ENCODE results near the gene LRRC46.

Gene LRRC46

DNA sequence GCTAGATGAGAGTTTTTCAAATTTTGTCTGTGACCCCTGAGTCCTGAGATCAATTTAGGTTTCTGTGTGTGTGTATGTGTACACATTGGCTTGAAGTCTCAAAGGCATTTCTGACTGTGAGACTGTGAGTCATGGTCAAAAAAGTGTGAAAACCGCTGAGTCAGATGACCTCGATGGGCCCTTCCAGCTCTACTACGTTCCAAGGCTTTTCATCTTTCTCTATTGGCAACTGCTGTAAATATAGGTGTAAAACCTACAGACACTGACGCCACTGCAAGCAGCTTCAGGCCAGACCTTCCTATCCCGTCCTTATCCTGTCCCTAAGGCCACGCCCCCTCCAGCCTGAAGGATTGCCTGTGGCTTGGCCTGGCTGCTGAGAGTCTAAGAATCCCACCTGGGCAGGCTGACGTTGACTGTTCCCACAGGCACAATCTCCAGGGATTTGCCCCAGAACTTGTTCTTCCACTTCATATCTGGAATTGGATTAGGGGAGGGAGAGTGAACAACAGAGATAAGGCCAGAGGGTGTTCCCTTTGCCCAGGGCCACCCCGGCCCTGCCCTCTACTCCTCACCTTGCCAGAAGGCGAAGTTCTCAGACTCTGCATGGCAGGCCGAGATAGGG lies 21.2 kb upstream of the LRRC46 start:
- no peak for DNase-seq

GRCh38 chr17:47810901-47811635 lies 20.4 kb upstream of the LRRC46 start:
- DNase-seq = no peak

GRCh38 chr17:47811709-47812108 lies 19.8 kb upstream of the LRRC46 start:
- no peak for DNase-seq

DNA sequence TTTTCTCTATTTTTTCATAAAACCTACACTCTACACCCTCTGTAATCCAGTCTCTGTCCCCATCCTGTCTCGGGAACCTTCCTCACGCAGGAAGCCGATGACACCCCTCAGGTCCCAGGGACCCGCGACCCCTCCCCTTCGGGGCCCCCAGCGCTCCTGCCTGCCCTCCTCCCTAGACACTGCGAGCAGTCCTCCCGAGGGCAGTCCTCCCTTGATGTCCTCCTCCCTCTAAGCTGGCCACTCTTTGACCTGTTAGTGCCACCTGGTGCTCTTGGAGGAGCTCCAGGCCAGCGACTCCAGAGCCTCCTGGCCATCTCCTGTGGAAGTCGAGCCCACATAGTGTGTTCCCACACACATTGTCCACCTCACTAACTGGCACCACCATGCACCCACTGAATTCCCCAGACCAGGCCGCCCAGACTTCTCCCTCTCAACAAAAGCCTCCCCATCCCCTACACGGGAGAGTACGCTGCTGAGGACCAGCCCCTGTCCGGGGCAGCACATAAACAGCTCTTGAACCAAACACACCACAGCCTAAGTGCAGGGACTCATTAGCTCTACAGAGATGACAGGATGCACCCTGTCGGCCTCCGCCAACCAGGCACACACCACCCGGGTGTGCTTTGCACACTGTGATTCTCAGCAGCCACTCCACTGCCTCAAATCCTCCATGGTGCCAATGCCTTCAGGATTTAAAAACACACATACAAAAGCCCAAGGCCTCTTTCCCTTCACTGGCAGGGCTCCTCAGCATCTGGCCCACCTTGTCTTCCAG lies 19.1 kb upstream of the LRRC46 start:
- no peak for DNase-seq

DNA sequence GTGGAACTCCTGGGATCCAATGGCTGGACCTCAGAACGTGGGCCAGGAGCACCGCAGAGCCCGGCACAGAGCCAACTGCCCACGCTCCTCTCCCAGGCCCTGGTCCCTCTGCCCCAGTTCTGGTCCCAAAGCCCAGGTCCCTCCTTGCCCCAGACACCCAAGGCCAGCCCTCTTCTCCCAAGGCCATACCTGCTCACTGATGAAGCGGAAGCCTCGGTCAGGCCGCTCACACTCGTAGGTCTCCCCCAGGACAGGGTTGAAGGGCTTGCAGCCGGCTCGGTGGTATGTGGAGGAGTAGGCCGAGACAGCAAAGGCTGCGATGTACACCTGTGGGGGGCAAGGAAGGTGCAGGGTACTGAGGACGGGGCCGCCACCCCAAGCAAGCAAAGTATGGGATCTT lies 18.4 kb upstream of the LRRC46 start:
- DNase-seq = no peak

GRCh38 chr17:47813512-47814031 lies 17.9 kb upstream of the LRRC46 start:
- no peak for DNase-seq

GRCh38 chr17:47815106-47815918 lies 16.2 kb upstream of the LRRC46 start:
- no peak for DNase-seq

DNA sequence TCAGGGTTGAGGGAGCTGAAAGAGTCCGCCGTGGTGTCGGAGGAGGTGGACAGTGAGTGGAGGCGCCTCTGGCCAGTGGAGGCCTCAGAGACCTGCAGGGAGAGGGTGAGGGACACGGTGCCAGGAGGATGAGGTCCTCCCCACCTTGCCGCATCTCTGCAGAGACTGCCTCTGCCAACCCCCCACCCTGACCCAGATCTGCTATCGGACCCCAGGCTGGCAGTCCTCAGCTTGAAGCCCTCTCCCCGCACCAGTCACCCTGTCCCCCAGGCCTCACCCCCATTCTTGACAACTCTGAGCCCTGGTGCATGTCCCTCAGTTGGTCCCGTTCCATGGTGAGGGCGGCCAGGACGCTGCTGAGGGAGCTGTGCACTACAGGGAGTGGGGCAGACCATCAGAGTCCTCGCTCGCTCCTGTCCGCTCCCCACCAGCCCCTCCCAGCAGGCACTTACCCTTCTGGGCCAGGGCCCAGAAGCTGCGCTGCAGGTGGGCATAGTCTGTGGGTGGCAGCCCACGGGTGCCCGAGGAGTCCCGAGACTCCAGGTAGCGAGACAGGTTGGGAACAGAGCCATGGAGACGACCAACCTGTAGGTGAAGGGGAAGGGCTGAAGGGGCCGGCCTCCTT lies 15.2 kb upstream of the LRRC46 start:
- no peak for DNase-seq

GRCh38 chr17:47816947-47817346 lies 14.5 kb upstream of the LRRC46 start:
- no peak for DNase-seq

- no peak for DNase-seq
These were observed 13.3 kb upstream of the LRRC46 start for GRCh38 chr17:47818002-47818695.

GRCh38 chr17:47819475-47819874 lies 12.0 kb upstream of the LRRC46 start:
- no peak for DNase-seq

- DNase-seq = no peak
These were observed 11.3 kb upstream of the LRRC46 start for GRCh38 chr17:47820033-47820789.

DNA sequence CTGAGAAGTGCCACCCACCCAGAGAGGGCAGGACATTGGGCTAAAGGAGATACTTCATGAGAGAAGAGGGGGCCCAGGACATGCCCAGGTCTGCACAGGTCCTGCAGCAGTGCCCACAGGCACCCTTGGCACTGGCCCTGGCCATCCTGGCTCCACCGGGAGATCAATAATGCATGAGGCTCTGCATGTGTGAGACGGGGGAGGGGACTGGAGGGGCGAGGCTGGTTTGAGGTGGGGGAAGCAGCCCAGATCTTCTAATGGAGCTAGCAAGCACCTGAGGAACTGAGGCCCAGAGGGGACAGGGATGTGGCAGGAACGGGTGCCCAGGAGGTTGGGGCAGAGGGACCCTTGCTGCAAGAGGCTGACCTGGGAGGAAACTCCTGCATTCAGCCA lies 10.4 kb upstream of the LRRC46 start:
- no peak for DNase-seq

DNA sequence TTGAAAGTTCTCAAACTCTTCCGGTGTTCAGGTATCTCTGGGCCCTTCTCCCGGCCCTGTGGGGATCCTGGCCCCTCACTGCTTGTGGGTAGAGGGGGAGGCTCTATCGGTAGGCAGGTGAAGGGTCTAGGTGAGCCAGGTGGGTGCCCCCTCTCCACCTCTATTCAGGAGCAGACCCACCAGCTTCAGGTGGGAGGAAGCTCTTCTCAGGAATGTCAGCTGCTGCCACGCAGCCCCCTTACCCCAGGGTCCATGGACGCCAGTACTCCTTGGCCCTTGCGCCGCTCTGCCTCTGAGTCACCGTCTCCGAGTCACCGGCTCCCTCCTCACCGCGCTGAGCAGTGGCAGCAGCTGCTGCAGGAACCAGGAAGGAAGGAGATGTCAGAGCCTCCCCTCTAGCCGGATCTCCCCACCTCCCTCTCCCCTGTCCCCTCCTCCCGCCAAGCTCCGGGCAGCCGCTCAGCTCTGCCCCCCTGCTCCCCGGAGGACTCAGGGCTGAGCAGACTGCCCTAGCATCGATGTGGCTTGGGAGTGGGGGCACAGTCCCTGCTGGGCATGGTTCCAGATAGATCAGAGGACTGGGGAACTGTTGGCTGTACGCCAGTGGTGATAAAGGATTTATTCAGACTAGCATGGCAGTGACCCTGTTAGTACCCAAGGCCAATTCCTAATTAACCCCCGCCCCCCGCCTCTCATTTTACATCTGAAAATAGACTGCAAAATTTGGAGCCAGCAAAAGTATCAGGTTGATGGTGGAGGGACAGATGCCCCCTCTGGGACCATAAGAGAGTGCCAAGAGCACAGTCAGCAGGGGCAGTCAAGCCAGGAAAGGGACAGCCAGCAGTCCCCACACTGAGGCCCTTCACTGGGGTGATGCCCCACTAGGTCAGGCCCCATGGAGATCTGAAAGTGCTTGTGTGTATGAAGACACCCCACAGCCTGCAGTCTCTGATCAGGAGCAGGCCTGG lies 9.8 kb upstream of the LRRC46 start, which contains the start of gene OSBPL7:
Gene OSBPL7 (minus strand): TSS at position 371 of the 968 bp plus-strand sequence. CDS start 1,516 bp downstream, outside the sequence.
- peak in 13 of 14 donors; percentile 9 to 83 (median 47) for DNase-seq

DNA sequence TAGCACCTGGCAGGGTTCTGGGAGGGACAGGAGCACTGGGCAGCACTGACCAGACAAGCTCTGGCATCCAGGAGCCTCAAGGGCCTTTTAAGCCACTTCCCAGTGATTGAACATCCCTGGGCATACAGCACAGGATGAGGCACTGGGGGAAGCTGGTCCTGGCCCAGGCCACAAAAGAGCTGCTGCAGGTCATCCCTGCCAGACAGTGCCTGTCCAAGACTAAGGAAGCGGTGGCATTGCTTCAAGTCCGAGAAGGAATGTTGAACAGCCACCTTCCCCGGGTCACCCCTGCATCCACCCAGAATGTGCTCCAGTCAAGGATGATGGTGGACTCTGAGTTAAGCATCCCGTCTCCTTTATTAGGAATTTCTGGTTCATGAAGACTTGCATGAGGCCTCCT lies 8.7 kb upstream of the LRRC46 start:
- no peak for DNase-seq

DNA sequence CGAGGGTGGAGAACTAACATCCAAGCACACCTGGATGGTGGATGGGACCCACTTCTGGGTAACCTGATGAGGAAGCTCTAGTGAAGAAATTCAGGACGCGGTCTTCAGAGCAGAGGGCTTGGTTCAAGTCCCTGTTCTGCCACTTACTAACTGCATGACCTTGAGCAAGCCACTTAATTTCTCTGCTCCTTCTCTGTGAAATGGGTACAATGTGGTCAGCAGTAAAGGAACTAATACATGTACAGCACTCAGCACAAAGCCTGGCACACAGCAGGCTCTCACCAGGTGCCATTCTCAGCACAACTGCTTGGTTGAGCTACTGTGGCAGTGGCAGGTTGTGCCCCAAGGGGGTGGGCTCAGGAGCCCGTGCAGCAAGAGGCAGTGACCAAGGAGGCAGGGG lies 8.0 kb upstream of the LRRC46 start:
- DNase-seq = no peak

GRCh38 chr17:47829870-47830269 lies 1.6 kb upstream of the LRRC46 start:
- DNase-seq = no peak

DNA sequence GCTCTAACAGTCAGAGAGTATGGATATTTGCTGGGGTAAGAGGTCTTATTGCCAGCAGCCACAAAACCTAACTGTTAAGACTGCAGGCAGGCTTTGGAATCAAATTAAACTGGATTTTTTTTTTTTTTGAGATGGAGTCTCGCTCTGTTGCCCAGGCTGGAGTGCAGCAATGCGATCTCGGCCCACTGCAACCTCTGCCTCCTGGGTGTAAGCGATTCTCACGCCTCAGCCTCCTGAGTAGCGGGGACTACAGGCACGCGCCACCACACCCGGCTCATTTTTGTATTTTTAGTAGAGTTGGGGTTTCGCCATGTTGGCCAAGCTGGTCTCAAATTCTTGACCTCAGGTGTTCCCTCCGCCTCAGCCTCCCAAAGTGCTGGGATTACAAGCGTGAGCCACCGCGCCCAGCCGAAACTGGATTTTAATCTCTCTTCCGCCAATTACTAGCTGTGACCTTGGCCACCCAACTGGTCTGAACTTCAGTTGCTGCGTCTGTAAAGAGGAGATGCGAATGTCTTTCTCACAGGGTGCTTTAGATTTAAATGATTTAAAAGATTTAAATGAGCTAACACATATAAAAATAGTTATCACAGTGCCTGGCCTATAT lies 971 bp upstream of the LRRC46 start:
- DNase-seq = no peak

GRCh38 chr17:47831934-47832327 lies 461 bp downstream of the LRRC46 start:
- DNase-seq = peak in 5 of 14 donors; percentile 41 to 58 (median 48)

Data from C1 segment of cervical spinal cord (tissue), 14 donors.